ENCODE data around the gene DCHS2. TPM values are rescaled to one million over a fixed set of nuclear protein-coding genes. Genes with fewer than 3 reads are reported as not detected.

DCHS2 gene
- total RNA-seq, 1 donor from 2014 or later: 0.71 TPM

DNA sequence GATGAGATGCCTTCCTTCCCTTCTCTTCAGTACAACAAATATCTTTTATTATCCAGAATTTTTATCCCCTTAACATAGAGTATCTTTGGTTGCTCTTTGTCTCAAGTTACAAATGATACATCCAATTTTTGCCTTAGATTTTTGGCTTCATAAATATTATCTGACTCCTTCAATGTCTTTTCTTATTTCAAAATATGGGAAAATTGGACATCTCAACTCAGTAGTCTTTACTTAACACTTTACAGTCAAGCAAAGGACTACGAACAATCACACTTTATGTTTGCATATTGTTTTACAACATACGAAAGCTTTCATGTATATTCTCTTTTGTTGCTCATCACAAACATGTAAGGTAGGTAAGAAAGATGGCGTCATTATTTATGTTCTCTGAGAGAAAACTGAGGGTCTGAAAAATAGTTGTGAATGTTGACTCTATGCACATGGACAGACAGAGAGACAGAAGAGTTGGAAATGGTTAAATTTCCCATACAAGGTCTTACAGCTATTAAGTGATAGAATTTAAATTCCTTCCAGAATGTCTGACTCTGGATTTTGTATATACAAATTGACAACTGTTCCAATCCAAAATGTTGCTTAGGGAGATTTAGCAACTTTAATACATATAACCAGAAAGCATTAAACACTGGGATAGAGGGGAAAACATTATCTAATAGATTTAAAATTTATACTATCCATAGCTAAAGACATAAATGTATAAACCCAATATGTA is 29.4 kb downstream of the DCHS2 start:
- H3K79me2 ChIP-seq (ENCODE audit: low read depth): no peaks in the 10 kb centered on the region
- H3K9ac ChIP-seq: no peak overlapping the region
- H3K9me3 ChIP-seq (ENCODE audit: low read depth): no peaks in the 10 kb centered on the region
- Mint-ChIP-seq H3K36me3 (peaks cover 1% of the 10 kb centered on the region), H3K4me1 (no peaks in the 10 kb centered on the region), H3K27ac (no peak overlapping the region), H3K9me3 (no peaks in the 10 kb centered on the region), H3K27me3 (ENCODE audit: insufficient read depth, low read depth) (no peaks in the 10 kb centered on the region), H3K4me3 (no peak overlapping the region)
- no peak overlapping the region for H3K4me3 ChIP-seq
- no peak for DNase-seq (ENCODE audit: low spot score)
- no peaks in the 10 kb centered on the region for H4K20me1 ChIP-seq (ENCODE audit: low read depth)
- H2AFZ ChIP-seq (replicated peaks): no peak overlapping the region
- H3F3A ChIP-seq (ENCODE audit: low read depth): no peaks in the 10 kb centered on the region
- no peak overlapping the region for H3K27ac ChIP-seq
- H3K4me1 ChIP-seq: no peaks in the 10 kb centered on the region
- H3K36me3 ChIP-seq: no peaks in the 10 kb centered on the region
- H3K4me2 ChIP-seq: no peak overlapping the region
- TF ChIP-seq EZH2phosphoT487 (IDR thresholded peaks at IDR 0.05) (no peak), EZH2 (IDR thresholded peaks at IDR 0.05) (no peak)
- TF ChIP-seq, protein P1, sequence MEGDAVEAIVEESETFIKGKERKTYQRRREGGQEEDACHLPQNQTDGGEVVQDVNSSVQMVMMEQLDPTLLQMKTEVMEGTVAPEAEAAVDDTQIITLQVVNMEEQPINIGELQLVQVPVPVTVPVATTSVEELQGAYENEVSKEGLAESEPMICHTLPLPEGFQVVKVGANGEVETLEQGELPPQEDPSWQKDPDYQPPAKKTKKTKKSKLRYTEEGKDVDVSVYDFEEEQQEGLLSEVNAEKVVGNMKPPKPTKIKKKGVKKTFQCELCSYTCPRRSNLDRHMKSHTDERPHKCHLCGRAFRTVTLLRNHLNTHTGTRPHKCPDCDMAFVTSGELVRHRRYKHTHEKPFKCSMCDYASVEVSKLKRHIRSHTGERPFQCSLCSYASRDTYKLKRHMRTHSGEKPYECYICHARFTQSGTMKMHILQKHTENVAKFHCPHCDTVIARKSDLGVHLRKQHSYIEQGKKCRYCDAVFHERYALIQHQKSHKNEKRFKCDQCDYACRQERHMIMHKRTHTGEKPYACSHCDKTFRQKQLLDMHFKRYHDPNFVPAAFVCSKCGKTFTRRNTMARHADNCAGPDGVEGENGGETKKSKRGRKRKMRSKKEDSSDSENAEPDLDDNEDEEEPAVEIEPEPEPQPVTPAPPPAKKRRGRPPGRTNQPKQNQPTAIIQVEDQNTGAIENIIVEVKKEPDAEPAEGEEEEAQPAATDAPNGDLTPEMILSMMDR (IDR thresholded peaks at IDR 0.05): no peak
- no peaks in the 10 kb centered on the region for H3K27me3 ChIP-seq

DNA sequence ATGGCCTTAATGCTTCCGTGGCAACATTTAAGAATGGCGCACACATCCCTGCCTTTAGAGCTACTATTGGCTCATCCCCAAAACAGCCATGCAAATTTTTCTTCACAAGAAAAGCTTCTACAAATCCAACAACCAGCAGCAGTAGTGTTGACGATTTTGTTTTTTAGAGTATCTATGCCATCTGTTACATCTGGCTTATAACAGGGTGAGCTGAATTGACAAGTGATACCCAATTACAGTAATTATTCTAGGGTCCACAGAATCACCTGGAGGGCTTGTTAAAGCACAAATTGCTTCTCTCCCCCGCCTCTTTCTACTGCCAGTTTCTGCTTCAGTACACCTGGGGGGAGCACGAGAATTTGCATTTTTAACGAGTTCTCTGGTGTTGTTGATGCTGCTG is 34.1 kb downstream of the DCHS2 start:
- H3K27me3 ChIP-seq: no peaks in the 10 kb centered on the region
- H3K4me3 Mint-ChIP-seq: no peak overlapping the region

DNA sequence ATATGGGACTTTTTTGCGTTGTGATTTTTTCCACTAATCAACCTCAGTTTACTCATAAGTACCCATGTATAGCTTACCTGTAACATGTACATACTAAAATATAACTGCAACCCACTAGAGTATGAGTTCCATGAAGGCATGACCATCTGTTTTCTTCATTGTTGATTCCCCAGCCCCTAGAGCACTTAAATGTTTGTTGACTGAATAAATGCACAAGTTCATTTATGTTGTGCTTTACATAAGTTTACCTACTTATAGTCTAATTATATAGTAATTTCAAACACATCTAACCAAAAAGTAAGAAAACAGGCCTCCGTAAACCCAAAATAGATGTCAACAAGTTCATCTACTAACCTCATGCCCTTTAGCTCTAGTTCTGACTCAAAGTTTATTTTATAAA is 34.7 kb downstream of the DCHS2 start:
- no peaks in the 10 kb centered on the region for H3F3A ChIP-seq (ENCODE audit: low read depth)
- H3K9me3 ChIP-seq (ENCODE audit: low read depth): no peaks in the 10 kb centered on the region
- no peak for DNase-seq (ENCODE audit: low spot score)
- TF ChIP-seq EZH2phosphoT487 (IDR thresholded peaks at IDR 0.05) (no peak), EZH2 (IDR thresholded peaks at IDR 0.05) (no peak)
- TF ChIP-seq, protein P1 (IDR thresholded peaks at IDR 0.05): no peak
- H3K9ac ChIP-seq: no peak overlapping the region
- no peaks in the 10 kb centered on the region for H3K9me3 Mint-ChIP-seq
- no peak overlapping the region for H3K27ac ChIP-seq
- H3K36me3 ChIP-seq: no peaks in the 10 kb centered on the region
- H3K27me3 Mint-ChIP-seq (ENCODE audit: insufficient read depth, low read depth): no peaks in the 10 kb centered on the region
- H3K27ac Mint-ChIP-seq: no peak overlapping the region
- H3K4me3 Mint-ChIP-seq: no peak overlapping the region
- no peaks in the 10 kb centered on the region for H4K20me1 ChIP-seq (ENCODE audit: low read depth)
- no peaks in the 10 kb centered on the region for H3K36me3 Mint-ChIP-seq
- H3K4me3 ChIP-seq: no peak overlapping the region
- peaks cover 4% of the 10 kb centered on the region for H3K4me1 ChIP-seq
- H3K79me2 ChIP-seq (ENCODE audit: low read depth): no peaks in the 10 kb centered on the region
- no peak overlapping the region for H3K4me2 ChIP-seq
- no peaks in the 10 kb centered on the region for H3K27me3 ChIP-seq
- H3K4me1 Mint-ChIP-seq: peaks cover 16% of the 10 kb centered on the region
- no peak overlapping the region for H2AFZ ChIP-seq (replicated peaks)

More for the DNA sequence above, 34.1 kb downstream of the DCHS2 start:
- Histone ChIP-seq H3K79me2 (ENCODE audit: low read depth) (no peaks in the 10 kb centered on the region), H3K4me2 (no peak overlapping the region), H4K20me1 (ENCODE audit: low read depth) (no peaks in the 10 kb centered on the region), H3K4me3 (no peak overlapping the region), H2AFZ (replicated peaks) (no peak overlapping the region), H3K9ac (no peak overlapping the region), H3K27ac (no peak overlapping the region), H3K9me3 (ENCODE audit: low read depth) (no peaks in the 10 kb centered on the region), H3F3A (ENCODE audit: low read depth) (no peaks in the 10 kb centered on the region), H3K4me1 (peaks cover 4% of the 10 kb centered on the region), H3K36me3 (no peaks in the 10 kb centered on the region)
- TF ChIP-seq EZH2 (IDR thresholded peaks at IDR 0.05) (no peak), EZH2phosphoT487 (IDR thresholded peaks at IDR 0.05) (no peak)
- TF ChIP-seq, protein P1 (IDR thresholded peaks at IDR 0.05): no peak
- Mint-ChIP-seq H3K36me3 (no peaks in the 10 kb centered on the region), H3K4me1 (peaks cover 16% of the 10 kb centered on the region), H3K27ac (no peak overlapping the region), H3K27me3 (ENCODE audit: insufficient read depth, low read depth) (no peaks in the 10 kb centered on the region), H3K9me3 (no peaks in the 10 kb centered on the region)
- DNase-seq (ENCODE audit: low spot score): no peak

Data from neural progenitor cell (in vitro differentiated cells).